KMS-11 (cell line): ENCODE data around the gene TRIM8.

ENCODE experiments used
- H2AFZ ChIP-seq: fragments of 200-600 bp; sonication (generic); 2 replicates; pipeline ENCODE4 v1.6.1; 2016; ENCODE audit warnings: antibody characterized with exemption, mixed run types, low read depth
- H3K27ac ChIP-seq: fragments of 200-600 bp; sonication (generic); 2 replicates; pipeline ENCODE4 v1.6.1; 2016; ENCODE audit warnings: mild to moderate bottlenecking, mixed run types
- H3K27me3 ChIP-seq: fragments of 200-600 bp; sonication (generic); 2 replicates; pipeline ENCODE4 v1.6.1; 2017; ENCODE audit warnings: mild to moderate bottlenecking, low read depth, mixed run types, moderate library complexity; ENCODE audit not compliant: insufficient read depth
- H3K36me3 ChIP-seq: fragments of 200-600 bp; sonication (generic); 2 replicates; pipeline ENCODE4 v1.6.1; 2017; ENCODE audit warnings: mild to moderate bottlenecking, mixed run types; ENCODE audit not compliant: insufficient read depth
- H3K4me1 ChIP-seq: fragments of 200-600 bp; sonication (generic); 2 replicates; pipeline ENCODE4 v1.6.1; 2016; ENCODE audit warnings: mild to moderate bottlenecking, low read depth, mixed run types; ENCODE audit not compliant: poor library complexity, severe bottlenecking
- H3K4me2 ChIP-seq: fragments of 200-600 bp; sonication (generic); 2 replicates; pipeline ENCODE4 v1.7.0; 2016; ENCODE audit warnings: mild to moderate bottlenecking, mixed run types
- H3K4me3 ChIP-seq: fragments of 200-600 bp; sonication (generic); IDR thresholded peaks from 2 replicates; pipeline ENCODE4 v1.6.1; 2017; ENCODE audit warnings: low read depth, low read length, mixed read lengths; ENCODE audit not compliant: insufficient read depth
- H3K79me2 ChIP-seq: fragments of 200-600 bp; sonication (generic); 2 replicates; pipeline ENCODE4 v1.6.1; 2016; ENCODE audit warnings: low read depth, mixed run types; ENCODE audit not compliant: insufficient read depth
- H3K9ac ChIP-seq: fragments of 200-600 bp; sonication (generic); 2 replicates; pipeline ENCODE4 v1.6.1; 2016; ENCODE audit warnings: mild to moderate bottlenecking, mixed run types
- H4K20me1 ChIP-seq: fragments of 200-600 bp; sonication (generic); 2 replicates; pipeline ENCODE4 v1.6.1; 2016; ENCODE audit warnings: mild to moderate bottlenecking, mixed run types; ENCODE audit not compliant: insufficient read depth
- CTCF ChIP-seq: fragments of 200-600 bp; sonication (generic); conservative IDR thresholded peaks from 2 replicates; pipeline ENCODE4 v1.6.1; 2017; ENCODE audit warnings: low read depth, mild to moderate bottlenecking, antibody characterized with exemption, low read length, moderate library complexity, mixed read lengths

TRIM8 gene

GRCh38 chr10:102677331-102678067 is 33.2 kb downstream of the TRIM8 start:
- no peak overlapping the region for H3K4me3 ChIP-seq
- H3K36me3 ChIP-seq = no peaks in the 10 kb centered on the region
- TF ChIP-seq CTCF = no peak
- H3K27ac ChIP-seq = no peak overlapping the region
- H3K27me3 ChIP-seq = no peaks in the 10 kb centered on the region
- peaks cover 77% of the 10 kb centered on the region for H3K4me1 ChIP-seq
- no peaks in the 10 kb centered on the region for H4K20me1 ChIP-seq
- no peak overlapping the region for H3K4me2 ChIP-seq
- H3K9ac ChIP-seq = no peak overlapping the region
- no peak overlapping the region for H2AFZ ChIP-seq
- H3K79me2 ChIP-seq = no peaks in the 10 kb centered on the region

- no peaks in the 10 kb centered on the region for H3K79me2 ChIP-seq
- no peaks in the 10 kb centered on the region for H3K36me3 ChIP-seq
- TF ChIP-seq CTCF = no peak
- H3K9ac ChIP-seq = no peak overlapping the region
- H3K4me2 ChIP-seq = no peak overlapping the region
- no peaks in the 10 kb centered on the region for H4K20me1 ChIP-seq
- no peaks in the 10 kb centered on the region for H3K27me3 ChIP-seq
- H3K4me3 ChIP-seq = no peak overlapping the region
- H3K27ac ChIP-seq = no peak overlapping the region
- peaks cover 82% of the 10 kb centered on the region for H3K4me1 ChIP-seq
- H2AFZ ChIP-seq = no peak overlapping the region
Measured at GRCh38 chr10:102678068-102678400, 33.8 kb downstream of the TRIM8 start.

GRCh38 chr10:102678842-102679289 is 34.6 kb downstream of the TRIM8 start:
- Histone ChIP-seq H4K20me1 (no peaks in the 10 kb centered on the region), H3K4me2 (peak overlapping the region; percentile 34; the same call in 1 of the 2 replicates), H2AFZ (peak overlapping the region; percentile 29; the same call in 1 of the 2 replicates), H3K36me3 (no peaks in the 10 kb centered on the region), H3K9ac (no peak overlapping the region), H3K27ac (no peak overlapping the region), H3K79me2 (no peaks in the 10 kb centered on the region), H3K4me1 (peaks cover 82% of the 10 kb centered on the region), H3K27me3 (no peaks in the 10 kb centered on the region), H3K4me3 (no peak overlapping the region)
- peak; percentile 55 for TF ChIP-seq CTCF

- Histone ChIP-seq H3K79me2 (no peaks in the 10 kb centered on the region), H3K27me3 (no peaks in the 10 kb centered on the region), H3K4me1 (peaks cover 74% of the 10 kb centered on the region), H4K20me1 (no peaks in the 10 kb centered on the region), H3K4me3 (no peak overlapping the region), H3K36me3 (no peaks in the 10 kb centered on the region), H3K27ac (no peak overlapping the region), H3K4me2 (no peak overlapping the region), H2AFZ (no peak overlapping the region), H3K9ac (no peak overlapping the region)
- TF ChIP-seq CTCF = no peak
Measured at GRCh38 chr10:102679596-102679995, 35.3 kb downstream of the TRIM8 start.
